NCI-H146 (cell line): ENCODE measurements around the gene RBM34.
"Not testable (repeated sequence)": the region's sequence is repeated elsewhere in the genome, so short reads cannot be mapped to it uniquely, and the experiment has no call there.

Source experiments
- DNase-seq: peaks from one replicate; lab custom pipeline; 2025; lab: John Stamatoyannopoulos, UW

Gene RBM34

GRCh38 chr1:235112297-235113182 lies 48.5 kb downstream of the RBM34 start:
- no peak for DNase-seq

GRCh38 chr1:235111107-235111506 lies 49.9 kb downstream of the RBM34 start:
- DNase-seq: no peak

GRCh38 chr1:235108876-235109275 lies 52.2 kb downstream of the RBM34 start:
- no peak for DNase-seq

DNA sequence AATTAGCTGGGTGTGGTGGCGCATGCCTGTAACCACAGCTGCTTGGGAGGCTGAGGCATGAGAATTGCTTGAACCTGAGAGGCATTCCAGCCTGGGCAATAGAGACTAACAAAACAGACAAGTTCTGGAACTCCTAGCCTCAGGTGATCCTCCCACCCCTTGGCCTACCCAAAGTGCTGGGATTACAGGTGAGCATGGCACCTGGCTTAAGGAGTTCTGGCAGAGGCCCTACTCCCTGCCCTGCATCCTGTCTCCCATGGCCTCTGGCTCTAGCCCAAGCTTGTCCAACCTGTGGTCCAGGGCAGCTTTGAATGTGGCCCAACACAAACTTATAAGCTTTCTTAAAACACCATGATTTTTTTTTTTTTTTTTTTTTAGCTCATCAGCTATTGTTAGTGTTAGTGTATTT lies 52.9 kb downstream of the RBM34 start:
- no peak for DNase-seq

- no peak for DNase-seq
Observed at GRCh38 chr1:235107368-235108184, 53.5 kb downstream of the RBM34 start.

DNA sequence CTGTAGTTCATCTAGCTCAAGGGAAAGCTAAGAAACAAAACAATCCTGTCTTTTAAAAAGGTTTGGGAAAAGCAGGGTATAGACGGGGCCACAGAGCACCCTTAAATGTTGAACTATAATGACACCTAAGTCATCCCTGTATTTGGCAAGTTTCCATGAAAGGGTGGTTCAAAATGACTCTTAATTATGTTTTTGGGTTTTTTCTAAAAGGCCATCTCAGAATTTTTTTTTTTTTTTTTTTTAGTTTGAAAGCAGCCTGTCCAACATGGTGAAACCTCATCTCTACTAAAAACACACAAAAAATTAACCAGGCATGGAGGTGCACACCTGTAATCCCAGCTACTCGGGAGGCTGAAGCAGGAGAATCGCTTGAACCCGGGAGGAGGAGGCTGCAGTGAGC lies 54.6 kb downstream of the RBM34 start:
- DNase-seq: no peak

DNA sequence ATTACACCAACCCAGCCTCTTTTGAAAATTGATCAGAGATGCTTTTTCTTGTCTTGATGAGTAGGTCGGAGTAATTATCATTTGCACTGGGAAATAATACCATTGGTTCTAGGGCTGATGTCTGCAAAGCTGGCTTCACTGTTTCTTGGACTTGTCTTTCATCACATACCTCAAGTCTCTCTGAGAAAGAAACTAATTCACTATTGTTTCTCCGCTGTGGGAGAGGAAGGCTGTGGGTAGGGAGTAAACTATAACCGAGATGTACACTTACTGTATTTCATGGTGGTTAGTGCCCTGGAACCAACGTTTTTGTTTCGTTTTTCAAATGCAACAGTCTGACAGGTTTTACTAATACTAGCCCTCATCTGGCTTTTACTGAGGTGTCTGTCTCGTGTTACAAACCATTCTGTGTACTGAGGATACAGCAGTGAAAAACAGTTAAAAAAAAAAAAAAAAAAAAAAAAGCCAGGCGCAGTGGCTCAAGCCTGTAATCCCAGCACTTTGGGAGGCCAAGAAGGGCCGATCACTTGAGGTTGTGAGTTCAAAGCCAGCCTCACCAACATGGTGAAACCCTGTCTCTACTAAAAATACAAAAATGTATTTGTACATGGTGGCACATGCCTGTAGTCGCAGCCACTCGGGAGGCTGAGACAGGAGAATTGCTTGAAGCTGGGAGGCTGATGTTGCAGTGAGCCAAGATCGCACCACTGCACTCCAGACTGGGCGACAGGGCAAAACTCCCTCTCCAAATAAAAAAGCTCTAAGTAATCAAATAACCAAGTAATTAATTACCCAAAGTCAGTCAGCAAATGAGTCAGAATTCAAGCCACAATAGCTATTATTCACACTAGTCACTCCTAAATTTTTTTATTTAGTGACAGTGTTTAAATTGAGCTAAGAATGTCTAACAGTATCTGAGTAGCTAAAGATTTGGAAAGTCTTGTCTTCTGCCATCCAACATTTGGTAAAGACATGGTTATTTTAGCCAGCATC lies 55.7 kb downstream of the RBM34 start:
- DNase-seq: no peak

DNA sequence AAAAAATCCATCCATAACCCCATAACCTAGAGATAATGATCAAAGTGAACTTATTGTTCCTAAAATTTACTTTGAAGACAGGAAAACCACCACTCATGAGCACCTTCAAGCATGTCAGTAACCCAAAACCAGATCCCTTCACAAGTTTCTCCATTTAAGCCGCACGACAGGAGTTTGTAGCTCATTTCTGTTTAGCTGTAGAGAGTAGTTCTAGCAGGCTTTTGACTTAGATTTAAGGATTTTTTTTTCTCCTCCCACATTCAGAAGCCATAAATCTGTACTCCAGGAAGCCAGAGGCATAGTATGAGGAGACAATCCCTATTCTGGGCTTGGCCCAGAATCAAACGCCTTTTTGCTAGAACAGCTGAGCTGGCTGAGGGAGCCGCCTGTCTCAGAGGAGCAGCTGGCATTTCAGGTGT lies 58.0 kb downstream of the RBM34 start:
- no peak for DNase-seq

DNA sequence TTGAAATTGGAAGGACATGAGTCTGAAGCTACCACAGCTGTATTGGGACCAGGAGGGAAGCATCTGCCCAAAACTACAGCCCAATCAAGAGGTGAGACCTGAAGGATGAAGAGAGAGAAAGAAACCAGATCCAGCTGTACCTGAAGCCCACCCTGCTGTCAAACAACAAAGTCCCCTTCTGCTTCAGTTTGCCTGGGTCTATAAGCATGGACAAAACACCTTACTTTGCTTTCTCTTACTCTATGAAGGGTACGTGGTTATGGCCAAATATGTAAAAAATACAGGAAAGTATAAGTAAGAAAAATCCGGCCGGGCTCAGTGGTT lies 58.8 kb downstream of the RBM34 start:
- no peak for DNase-seq

DNA sequence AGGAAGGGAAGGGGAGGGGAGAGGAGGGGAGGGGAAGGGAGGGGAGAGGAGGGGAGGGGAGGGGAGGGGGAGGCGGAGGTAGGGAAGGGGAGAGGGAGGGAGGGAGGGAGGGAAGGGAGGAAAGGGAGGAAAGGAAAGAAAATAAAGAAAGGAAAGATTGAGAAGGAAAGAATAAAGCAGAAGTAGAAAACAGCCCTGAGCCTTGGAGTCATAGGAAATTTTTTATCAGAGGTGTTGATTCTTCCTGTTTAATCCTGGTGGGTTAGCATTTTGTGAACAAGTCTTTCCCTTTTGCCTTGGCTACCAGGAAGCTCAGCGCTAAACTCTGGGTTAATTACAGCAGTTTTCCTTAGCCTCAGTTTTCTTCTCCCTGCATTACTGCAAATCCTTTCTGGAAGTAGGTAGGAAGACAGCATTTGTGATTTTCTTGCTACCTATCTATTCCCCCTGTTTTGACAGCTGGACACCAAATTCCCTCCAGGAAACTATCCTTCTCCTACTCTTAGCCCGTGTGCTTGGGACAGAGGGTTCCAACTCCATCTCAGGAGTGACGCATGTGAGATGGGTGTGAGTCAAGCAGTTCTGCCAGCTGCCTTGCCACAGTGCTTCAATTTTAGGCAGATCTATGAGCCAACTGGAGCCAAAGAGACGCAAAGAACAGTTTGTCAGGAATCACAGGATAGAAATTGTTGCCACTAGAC lies 59.3 kb downstream of the RBM34 start:
- no peak for DNase-seq

DNA sequence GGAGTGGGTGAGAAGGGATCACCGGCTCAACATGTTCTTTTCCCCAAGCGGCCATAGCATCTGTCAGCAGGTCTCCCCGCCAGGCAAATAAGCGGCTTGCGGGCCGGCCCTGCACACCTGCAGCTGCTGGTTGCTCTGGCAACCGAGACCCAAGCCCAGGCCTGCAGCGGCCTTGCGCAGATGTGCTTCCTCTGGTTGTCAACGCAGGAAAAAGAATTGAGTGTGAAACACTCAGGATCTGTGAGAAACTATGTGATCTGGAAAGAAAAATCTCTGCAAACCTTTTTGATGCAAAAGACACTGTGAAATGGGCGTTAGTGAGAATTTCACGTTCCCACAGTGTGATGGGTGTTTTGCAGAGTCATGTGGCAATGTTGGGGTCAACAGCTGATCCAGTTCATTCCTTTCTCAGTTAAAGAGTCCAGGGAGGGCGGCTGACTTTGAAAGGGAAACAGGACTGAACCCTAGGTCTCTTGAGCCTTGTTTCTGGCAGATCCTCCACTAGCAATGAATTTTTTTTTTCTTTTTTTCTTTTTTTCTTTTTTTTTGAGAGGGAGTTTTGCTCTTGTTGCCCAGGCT lies 60.8 kb downstream of the RBM34 start:
- peak; percentile 32 for DNase-seq

DNA sequence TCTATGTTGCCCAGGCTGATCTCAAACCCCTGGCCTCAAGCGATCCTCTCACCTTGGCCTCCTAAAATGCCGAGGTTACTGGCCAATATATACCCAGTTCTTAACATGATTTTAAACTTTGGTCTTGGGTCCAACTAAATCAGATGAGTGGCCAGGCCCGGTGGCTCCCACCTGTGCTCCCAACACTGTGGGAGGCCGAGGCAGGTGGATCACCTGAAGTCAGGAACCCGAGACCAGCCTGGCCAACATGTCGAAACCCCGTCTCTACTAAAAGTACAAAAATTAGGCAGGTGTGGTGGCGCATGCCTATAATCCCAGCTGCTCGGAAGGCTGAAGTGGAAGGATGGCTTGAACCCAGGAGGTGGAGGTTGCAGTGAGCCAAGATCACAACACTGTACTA lies 62.1 kb downstream of the RBM34 start:
- DNase-seq: no peak

GRCh38 chr1:235098547-235098946 lies 62.5 kb downstream of the RBM34 start:
- no peak for DNase-seq

- not testable (repeated sequence) for DNase-seq
Observed at GRCh38 chr1:235097501-235097900, 63.5 kb downstream of the RBM34 start.

DNA sequence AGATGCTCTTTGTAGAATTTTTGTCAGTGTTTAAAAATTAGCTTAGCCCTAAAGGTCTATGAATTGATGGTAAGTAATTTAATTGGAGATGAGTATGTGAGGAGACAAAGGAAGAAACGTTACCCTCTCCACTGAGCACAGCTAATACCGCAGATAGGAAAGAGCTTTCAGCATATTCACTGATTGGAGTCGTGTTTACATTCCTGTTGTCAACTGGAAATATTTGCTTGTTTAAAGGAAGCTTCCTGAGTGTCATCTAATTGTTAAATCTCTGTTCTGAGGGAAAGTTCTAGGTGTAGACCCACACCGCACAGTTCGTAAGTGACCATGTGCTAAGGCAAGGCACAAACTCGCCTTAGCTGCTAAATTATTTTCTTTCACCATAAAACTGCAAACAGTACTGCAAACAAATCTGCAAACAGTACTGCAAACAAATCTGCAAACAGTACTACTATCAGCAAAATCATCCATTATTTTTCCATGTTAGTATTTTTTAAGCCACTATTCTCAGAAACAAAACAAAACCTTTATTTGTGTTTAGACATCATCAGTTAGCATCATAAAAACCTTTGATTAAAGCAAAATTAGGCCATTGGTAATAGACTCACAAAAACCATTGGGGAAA lies 65.0 kb downstream of the RBM34 start:
- DNase-seq: no peak

GRCh38 chr1:235093696-235094592 lies 67.1 kb downstream of the RBM34 start:
- DNase-seq: peak; percentile 55

DNA sequence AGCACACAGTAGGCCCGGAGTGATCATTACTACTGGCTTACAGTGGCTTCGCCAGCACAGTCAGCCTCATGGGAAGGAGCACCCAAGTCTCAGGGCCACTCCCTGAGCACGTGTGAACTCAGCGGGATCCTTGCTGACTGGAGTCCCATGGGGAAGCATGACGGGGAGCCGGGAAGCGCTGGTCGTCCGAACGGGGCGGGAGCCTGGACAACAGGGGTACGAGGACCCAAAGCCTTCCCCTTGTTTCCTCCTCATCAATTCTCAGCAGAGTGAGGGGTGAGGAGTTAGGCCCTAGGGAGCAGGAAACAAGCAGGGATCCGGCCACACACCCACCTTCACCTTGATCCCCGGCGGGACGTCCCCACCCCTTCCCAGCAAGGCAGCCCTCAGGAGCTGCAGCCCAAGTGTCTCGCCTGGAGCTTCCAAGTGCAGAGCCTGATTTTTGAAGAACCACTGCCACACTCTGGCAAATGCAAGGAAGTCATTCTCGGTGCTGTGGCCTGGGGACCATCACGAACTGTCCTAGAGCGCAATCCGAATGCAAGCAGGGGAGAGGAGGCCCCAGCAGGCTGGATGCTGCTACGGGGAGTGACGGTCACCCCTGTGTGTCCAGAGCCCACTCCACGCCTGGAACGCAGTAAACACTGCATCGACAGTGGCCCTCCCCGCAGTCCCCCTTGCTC lies 67.9 kb downstream of the RBM34 start:
- peak; percentile 61 for DNase-seq

DNA sequence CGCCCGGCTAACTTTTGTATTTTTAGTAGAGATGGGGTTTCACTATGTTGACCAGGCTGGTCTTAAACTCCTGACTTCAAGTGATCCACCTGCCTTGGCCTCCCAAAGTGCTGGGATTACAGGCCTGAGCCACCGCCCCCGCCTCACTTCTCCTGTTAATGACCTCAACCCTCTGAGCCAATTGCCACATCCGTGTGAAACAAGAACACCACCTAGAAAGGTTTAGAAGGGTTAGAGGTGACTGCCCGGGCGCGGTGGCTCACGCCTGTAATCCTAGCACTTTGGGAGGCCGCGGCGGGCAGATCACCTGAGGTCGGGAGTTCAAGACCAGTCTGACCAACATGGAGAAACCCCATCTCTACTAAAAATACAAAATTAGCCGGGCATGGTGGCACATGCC lies 68.6 kb downstream of the RBM34 start:
- not testable (repeated sequence) for DNase-seq

GRCh38 chr1:235092045-235092406 lies 69.0 kb downstream of the RBM34 start:
- not testable (repeated sequence) for DNase-seq
